GM12892 (cell line): ENCODE measurements around the gene WDFY4.

Experiments
- POLR2A ChIP-seq: IDR thresholded peaks from 2 replicates; pipeline ENCODE4 v1.6.1; 2011; ENCODE audit warnings: low read depth, low read length, control low read depth
- POLR2AphosphoS5 ChIP-seq: IDR thresholded peaks from 2 replicates; pipeline ENCODE4 v1.6.1; 2011; ENCODE audit warnings: low read depth, low read length, control low read depth
- TAF1 ChIP-seq: IDR thresholded peaks from 2 replicates; pipeline ENCODE4 v1.6.1; 2011; ENCODE audit warnings: low read depth, mild to moderate bottlenecking, control low read depth, low read length, borderline replicate concordance

DNA sequence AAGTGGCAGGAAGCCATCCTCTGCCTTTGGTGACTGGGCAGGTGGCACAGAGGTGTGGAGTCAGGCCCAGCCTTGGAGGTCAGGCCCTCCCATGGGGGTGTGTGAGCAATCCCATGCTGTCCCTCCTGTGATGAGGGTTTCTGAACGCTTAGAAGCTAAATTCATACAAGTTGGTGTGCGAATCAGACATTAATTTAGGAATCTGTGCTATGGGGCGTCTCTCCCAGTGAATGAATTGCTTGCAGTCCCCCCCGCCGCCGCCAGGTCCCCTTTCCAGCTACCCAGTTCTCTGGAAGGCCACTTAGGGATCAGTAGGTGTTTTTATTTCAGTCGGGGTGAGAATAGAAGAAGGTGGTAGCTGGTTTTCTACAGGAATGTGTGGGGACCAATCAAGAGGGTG is 217.4 kb downstream of the WDFY4 start:
- TF ChIP-seq POLR2AphosphoS5 = no peak
- TF ChIP-seq POLR2A = no peak
- TF ChIP-seq TAF1 = no peak
